ENCODE results near the gene CHAD. TPM values are rescaled to one million over a fixed set of nuclear protein-coding genes. Genes with fewer than 3 reads are reported as not detected.

The CHAD gene
- total RNA-seq, 1 experiment from 2014 or later: 0.09 TPM

DNA sequence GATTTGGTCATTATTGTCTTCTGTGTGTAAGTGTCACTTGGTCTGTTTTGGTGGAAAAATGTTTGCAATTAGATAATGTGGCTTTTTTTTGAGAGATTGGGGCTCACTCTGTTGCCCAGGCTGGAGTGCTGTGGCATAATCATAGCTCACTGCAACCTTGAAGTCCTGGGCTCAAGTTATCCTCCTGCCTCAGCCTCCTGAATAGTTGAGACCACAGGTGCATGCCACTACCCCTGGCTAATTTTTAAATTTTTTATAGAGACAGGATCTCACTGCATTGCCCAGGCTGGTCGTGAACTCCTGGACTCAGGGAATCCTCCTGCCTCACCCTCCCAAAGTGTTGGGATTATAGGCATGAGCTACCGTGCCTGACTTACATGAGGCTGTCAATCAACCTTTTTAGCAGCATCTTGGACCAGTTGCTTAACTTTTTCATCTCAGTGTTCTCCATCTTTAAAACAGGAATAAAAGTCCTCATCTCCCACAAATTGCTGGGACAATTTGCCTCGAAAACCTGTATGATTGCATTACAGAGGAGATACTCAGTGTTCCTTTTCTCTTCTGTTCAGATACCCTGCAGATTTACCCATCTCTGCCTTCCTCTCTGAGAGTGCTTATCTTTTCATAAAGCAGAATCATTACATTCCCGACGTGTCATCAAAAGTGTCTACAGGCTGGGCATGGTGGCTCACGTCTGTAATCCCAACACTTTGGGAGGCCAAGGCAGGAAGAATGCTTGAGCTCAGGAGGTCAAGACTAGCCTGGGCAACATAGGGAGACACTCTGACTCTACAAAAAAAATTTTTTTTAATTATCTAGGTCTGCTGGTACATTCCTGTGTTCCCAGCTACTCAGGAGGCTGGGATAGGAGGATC, 23.6 kb downstream of the CHAD start (continued):
- TF ChIP-seq E2F5 (CRISPR knock-in tag; IDR thresholded peaks at IDR 0.05) (no peak), EMX1 (CRISPR knock-in tag; IDR thresholded peaks at IDR 0.05) (no peak), USF1 (CRISPR knock-in tag; IDR thresholded peaks at IDR 0.05) (no peak), ARID4B (CRISPR knock-in tag; IDR thresholded peaks at IDR 0.05; ENCODE audit: borderline replicate concordance) (no peak), NFE2L1 (CRISPR knock-in tag; IDR thresholded peaks at IDR 0.05) (no peak), AR (CRISPR knock-in tag; IDR thresholded peaks at IDR 0.05) (no peak), NR2C2 (CRISPR knock-in tag; IDR thresholded peaks at IDR 0.05) (no peak)
- TF ChIP-seq, protein P1, sequence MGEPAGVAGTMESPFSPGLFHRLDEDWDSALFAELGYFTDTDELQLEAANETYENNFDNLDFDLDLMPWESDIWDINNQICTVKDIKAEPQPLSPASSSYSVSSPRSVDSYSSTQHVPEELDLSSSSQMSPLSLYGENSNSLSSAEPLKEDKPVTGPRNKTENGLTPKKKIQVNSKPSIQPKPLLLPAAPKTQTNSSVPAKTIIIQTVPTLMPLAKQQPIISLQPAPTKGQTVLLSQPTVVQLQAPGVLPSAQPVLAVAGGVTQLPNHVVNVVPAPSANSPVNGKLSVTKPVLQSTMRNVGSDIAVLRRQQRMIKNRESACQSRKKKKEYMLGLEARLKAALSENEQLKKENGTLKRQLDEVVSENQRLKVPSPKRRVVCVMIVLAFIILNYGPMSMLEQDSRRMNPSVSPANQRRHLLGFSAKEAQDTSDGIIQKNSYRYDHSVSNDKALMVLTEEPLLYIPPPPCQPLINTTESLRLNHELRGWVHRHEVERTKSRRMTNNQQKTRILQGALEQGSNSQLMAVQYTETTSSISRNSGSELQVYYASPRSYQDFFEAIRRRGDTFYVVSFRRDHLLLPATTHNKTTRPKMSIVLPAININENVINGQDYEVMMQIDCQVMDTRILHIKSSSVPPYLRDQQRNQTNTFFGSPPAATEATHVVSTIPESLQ (CRISPR knock-in tag; IDR thresholded peaks at IDR 0.05): no peak
- TF ChIP-seq, protein P2, sequence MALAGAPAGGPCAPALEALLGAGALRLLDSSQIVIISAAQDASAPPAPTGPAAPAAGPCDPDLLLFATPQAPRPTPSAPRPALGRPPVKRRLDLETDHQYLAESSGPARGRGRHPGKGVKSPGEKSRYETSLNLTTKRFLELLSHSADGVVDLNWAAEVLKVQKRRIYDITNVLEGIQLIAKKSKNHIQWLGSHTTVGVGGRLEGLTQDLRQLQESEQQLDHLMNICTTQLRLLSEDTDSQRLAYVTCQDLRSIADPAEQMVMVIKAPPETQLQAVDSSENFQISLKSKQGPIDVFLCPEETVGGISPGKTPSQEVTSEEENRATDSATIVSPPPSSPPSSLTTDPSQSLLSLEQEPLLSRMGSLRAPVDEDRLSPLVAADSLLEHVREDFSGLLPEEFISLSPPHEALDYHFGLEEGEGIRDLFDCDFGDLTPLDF (CRISPR knock-in tag; IDR thresholded peaks at IDR 0.05): no peak
- TF ChIP-seq, protein P3, sequence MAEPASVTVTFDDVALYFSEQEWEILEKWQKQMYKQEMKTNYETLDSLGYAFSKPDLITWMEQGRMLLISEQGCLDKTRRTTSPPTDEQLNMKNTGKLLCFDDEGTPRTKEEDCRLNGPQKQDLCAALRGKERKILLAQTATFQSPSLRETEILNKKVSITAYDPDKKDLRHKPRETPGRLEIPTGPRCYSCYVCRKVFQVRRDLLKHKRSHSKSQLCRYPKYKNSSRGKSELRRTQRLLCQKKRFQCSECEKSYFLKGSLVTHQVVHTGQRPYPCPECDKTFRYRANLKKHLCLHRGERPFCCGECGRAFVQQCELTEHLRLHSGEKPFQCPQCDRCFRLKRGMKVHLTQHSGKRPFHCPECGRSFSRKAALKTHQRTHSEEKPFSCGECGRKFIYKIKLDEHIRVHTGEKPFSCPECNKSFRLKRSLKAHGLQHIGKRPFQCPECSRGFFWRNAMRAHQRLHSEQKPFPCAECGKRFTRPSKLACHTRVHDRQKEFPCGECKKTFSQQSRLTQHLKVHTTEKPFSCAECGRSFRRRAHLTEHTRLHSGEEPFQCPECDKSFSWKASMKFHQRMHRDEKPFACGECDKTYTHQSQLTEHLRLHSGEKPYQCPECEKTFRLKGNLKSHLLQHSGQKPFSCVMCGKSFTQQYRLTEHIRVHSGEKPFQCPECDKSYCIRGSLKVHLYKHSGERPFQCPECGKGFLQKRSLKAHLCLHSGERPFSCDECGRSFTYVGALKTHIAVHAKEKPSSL (CRISPR knock-in tag; conservative IDR thresholded peaks at IDR 0.05): no peak
- TF ChIP-seq, protein P4, sequence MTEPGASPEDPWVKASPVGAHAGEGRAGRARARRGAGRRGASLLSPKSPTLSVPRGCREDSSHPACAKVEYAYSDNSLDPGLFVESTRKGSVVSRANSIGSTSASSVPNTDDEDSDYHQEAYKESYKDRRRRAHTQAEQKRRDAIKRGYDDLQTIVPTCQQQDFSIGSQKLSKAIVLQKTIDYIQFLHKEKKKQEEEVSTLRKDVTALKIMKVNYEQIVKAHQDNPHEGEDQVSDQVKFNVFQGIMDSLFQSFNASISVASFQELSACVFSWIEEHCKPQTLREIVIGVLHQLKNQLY (CRISPR knock-in tag; IDR thresholded peaks at IDR 0.05): no peak
- TF ChIP-seq, protein P5, sequence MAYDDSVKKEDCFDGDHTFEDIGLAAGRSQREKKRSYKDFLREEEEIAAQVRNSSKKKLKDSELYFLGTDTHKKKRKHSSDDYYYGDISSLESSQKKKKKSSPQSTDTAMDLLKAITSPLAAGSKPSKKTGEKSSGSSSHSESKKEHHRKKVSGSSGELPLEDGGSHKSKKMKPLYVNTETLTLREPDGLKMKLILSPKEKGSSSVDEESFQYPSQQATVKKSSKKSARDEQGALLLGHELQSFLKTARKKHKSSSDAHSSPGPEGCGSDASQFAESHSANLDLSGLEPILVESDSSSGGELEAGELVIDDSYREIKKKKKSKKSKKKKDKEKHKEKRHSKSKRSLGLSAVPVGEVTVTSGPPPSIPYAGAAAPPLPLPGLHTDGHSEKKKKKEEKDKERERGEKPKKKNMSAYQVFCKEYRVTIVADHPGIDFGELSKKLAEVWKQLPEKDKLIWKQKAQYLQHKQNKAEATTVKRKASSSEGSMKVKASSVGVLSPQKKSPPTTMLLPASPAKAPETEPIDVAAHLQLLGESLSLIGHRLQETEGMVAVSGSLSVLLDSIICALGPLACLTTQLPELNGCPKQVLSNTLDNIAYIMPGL (CRISPR knock-in tag; IDR thresholded peaks at IDR 0.05): no peak
